Germinal center (tissue), 1 donor: ENCODE measurements around the gene SP8.

ENCODE experiments used
- DNase-seq: peaks from one replicate; pipeline ENCODE4 v3.0.0; 2012; ENCODE audit warnings: mixed read lengths, low spot score

Gene SP8

DNA sequence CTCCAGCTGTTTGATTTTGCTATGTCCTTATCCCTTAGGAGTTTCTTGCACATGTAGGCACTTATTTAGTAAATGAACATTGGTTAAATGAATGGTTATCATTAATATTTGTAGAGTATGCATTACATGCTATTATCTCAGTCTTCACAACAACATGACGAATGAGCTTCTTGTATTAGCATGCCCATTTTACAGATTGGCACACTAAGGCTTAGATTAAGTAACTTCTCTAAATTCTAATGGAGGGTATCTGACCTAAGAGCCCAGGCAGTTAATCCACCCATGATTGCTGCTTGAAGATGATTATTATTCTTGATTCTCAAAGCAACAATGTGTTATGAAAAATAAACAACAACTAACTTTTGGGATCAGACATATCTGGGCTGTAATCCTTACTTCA, 32.7 kb downstream of the SP8 start:
- no peak for DNase-seq

GRCh38 chr7:20749906-20750305, 36.8 kb downstream of the SP8 start:
- no peak for DNase-seq

DNA sequence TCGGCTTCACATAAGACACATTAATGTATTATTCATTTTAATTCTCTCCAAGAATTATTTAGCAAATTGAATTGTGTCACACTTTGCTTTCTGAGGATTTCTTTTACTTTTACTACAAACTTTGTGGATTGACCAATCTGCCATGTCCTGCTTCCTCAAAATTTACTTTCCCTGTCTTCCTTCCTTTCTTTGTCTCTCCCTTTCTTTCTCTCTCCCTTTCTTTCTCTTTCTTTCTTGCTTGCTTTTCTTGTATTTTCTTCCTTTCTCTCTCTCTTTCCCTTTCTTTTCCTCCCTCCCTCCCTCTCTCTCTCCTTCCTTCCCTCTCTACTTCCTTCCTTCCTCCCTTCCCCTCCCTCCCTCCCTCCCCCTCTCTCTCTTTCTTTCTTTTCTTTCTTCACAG, 37.8 kb downstream of the SP8 start:
- DNase-seq: no peak

DNA sequence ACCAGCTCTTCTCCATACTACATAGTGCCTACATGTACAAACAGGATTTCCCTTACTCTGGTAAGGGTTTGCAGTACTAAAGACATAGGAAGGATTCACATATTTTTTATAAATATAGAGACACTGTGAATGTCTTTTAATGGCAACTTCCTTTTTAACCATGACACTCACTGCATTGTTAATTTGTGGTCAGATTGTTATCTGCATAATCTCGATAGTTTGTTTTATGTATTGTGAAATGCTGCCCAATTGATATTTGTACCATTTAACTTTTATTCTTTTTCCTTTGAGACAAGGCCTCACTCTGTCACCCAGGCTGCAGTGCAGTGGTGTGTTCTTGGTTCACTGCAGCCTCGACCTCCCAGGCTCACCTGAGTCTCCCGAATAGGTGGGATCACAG, 39.7 kb downstream of the SP8 start:
- no peak for DNase-seq

DNA sequence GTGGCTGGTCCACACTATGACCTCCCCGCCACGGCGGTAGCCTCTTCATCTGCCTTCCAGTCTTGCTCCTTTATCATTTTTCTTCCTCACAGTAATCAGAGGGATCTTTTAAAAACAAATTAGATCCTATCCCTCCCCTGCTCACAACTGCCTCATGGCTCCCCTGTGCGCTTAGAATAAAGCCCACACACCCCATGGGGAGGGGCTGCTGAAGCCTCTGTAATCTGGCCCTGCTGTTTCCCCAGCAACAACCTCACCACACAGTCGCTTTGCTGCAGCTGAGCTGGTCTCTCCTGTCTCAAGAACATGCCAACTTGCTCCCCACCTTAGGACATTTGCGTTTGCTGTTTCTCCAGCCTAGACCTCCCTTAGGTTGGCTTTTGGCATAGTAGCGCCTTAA, 41.0 kb downstream of the SP8 start:
- DNase-seq: no peak

- no peak for DNase-seq
Observed at GRCh38 chr7:20744954-20745446, 41.7 kb downstream of the SP8 start.

GRCh38 chr7:20742913-20743312, 43.8 kb downstream of the SP8 start:
- DNase-seq: no peak

DNA sequence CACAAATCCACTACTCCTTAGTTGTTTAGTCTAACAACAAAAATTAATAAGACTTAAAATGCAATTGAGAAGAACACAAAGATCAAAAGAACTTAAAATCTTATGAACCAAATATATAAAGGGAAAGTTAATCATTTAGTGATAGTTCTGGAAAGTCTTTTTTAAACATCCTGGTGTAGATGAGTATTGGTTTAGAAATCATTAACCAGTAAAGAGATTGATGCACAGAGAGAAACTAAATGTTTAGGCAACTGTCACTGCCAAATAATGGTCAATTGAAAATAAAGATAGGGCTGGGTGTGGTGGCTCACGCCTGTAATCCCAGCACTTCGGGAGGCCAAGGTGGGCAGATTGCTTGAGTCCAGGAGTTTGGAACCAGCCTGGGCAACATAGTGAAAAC, 44.9 kb downstream of the SP8 start:
- DNase-seq: no peak

- no peak for DNase-seq
Observed at GRCh38 chr7:20738518-20739481, 47.9 kb downstream of the SP8 start.

DNA sequence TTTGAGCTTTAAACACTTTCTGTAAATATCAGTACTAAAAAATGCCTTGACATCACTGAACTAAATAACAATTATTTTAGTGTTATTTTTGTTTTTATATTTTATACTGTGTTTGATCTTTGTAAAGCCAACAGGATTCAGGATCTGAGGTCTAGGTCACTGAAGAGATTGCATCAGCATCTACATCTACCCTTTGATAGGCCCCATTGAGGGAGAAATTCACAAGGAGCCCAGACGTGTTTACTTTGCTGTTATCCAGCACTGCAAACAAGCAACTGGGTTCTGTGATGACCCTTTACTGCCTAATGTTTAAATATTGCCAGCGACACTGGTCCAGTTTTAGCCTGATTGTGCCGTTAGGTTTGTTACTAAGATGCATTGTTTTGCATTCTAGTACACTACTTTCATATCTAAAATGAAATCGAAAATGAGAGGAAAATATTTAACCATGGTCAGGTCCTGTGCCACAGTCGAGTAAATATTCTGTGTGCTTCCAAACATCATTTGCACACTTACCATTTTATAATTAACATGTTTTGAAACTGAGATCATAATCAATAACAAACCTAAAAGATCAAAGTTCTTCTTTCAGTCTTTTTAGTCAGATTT, 48.7 kb downstream of the SP8 start:
- DNase-seq: no peak

GRCh38 chr7:20735346-20736065, 51.2 kb downstream of the SP8 start:
- no peak for DNase-seq
